NCI-H2081 treated with DMSO at 0.1 percent for 48 hours (cell line): Measurements from ENCODE around the gene HCAR2.
"Not testable (repeated sequence)": the region's sequence is repeated elsewhere in the genome, so short reads cannot be mapped to it uniquely, and the experiment has no call there.

ENCODE experiments used
- DNase-seq: peaks from one replicate; lab custom pipeline; 2025; lab: John Stamatoyannopoulos, UW

HCAR2 gene

DNA sequence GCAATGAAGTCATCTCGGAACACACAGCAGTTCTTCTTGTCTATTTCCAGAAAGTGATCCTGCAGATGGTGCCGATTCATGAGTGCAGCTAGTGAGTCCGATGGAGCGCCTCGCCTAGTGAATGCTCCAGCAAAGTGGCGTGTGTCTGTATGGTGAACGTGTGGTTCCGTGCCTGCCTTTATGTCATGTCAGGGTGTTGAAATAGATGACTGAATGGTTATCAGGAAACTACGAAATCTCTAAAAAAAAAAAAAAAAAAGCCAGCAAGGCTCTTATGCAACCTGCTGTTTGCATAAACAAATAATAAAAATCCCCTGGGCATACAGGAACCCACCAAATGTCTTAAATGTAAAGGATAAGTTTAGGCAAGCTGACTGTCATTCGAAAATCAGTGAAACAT, 13.5 kb upstream of the HCAR2 start, which contains the start of gene HCAR3:
HCAR3 (minus strand) TSS at position 154 of the 400 bp plus-strand sequence; CDS start at position 80, 74 bp downstream.
- not testable (repeated sequence) for DNase-seq

DNA sequence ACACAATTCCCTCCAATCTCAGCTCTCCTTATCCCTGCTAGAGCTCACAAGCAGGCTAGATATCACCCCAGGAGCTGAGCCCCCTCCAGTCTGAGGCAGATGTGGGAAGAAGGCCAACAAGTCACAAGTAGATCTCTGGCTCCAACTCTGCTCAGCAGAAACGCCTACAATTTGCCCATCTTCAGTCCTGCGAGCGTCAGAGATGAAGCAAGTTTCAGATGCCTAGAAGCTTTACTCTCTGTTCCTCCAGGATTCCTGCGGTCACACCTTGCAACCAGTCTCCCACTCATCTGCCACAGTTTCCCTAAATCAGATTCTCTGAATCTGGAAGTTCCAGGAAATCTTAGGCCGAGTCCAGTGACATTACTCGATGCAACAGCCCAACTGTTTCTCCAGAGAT, 12.1 kb upstream of the HCAR2 start:
- DNase-seq = not testable (repeated sequence)

DNA sequence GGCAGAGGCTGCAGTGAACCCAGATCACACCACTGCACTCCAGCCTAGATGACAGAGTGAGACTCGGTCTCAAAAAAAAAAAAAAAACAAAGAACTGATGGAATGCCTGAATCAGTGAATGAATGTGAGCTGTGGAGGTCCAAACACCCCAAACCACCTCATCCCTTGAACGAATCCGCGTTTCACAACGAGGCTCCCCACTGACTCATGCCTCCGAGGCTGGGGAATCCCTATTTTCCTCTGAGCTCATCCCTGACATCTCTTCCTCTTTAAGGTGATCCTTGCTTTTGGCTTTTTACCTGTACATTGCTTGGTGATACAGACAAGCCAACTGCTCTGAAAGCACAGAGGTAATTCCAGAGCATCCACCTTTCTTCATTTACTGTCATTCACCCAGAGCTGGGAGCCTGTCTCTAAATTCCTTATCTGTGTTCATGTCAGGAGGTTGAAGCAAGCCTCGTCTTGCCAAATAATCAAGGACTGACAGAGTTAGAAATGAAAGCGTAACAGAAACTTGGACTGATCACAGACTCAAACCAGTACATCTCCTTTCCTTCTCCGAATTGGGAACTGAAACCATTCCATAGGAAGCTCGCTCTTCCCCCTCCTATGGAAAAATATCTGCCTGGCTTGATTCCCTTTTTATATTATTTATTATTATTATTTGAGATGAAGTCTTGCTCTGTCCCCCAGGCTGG, 10.5 kb upstream of the HCAR2 start:
- not testable (repeated sequence) for DNase-seq

DNA sequence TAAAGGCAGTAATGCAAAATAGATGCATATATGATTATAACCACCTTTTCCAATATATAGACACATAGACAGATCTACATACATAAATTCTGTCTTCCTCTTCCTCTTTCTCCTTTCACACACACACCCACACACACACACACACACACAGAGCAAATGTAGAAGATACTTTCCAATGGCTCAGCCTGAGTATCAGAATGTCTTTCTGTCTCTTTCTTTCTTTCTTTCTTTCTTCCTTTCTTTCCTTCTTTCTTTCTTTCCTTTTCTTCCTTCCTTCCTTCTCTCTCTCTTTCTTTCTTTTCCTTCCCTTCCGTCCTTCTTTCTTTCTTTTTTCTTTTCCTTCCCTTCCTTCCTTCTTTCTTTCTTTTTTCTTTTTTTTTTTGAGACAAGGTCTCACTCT, 8.1 kb upstream of the HCAR2 start:
- not testable (repeated sequence) for DNase-seq

DNA sequence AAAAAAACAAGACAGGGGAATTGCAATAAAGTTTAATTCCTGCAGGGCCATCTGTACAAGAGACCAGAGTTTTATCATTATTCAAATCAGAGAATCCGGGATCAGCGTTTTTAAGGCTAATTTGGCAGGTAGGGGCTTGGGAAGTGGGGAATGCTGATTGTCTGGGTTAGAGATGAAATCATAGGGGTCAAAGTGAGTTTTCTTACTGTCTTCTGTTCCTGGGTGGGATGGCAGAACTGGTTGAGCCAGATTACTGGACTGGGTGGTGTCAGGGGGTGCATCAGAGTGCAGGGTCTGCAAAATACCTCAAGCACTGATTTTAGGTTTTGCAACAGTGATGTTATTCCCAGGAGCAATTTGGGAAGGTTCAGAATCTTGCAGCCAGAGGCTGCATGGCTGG, 7.2 kb upstream of the HCAR2 start:
- DNase-seq = not testable (repeated sequence)

DNA sequence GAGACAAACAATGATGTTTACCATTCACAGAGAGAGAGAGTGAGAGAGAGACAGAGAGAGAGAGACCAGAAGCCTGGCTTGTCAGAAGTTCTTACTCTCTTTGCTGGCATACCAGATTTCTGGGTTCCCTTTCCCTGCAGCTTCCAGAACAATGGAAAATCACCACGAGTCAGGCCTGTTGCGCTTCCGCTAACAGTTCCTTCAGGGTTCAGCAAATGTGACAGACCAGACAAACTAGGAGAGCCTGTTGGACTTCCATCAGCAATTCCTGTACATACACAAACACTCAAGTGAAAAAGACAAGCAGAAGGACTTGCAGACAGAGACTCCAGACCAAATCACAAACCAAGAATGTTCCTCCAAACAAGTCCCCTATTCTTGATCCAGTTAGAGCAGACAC, 6.1 kb upstream of the HCAR2 start:
- not testable (repeated sequence) for DNase-seq

DNA sequence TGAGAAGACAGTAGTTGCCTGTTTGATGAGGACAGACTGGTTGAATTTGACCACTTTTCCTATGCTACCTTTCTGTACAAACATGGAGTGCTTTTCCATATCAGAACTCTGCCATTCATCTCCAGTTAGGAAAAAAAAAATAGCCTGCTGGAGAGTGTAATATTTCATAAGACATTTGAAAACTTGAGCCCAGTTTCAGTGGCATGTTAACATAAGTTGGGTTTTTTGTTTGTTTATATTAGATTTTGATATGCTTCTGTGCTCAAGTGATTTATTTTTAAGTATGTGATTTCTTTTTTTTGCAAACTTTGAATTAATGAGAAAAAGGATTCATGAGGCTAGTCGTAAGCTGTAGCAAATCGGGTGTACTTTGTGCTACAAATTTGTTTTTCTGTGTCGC, 684 bp upstream of the HCAR2 start:
- not testable (repeated sequence) for DNase-seq

DNA sequence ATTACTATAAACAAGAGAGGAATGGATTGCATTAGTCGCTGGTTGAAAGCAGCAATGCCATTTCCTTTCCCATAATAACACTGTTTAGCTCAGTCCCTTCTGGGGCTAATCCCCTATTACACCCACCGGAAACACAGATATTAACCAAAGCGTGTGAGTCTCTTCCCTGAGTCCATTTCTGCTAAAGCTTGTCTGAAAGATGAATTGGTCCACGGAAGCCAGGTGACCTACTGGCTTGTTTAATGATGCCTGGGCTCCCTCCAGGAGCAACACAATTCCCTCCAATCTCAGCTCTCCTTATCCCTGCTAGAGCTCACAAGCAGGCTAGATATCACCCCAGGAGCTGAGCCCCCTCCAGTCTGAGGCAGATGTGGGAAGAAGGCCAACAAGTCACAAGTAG, 1.7 kb downstream of the HCAR2 start:
- not testable (repeated sequence) for DNase-seq

DNA sequence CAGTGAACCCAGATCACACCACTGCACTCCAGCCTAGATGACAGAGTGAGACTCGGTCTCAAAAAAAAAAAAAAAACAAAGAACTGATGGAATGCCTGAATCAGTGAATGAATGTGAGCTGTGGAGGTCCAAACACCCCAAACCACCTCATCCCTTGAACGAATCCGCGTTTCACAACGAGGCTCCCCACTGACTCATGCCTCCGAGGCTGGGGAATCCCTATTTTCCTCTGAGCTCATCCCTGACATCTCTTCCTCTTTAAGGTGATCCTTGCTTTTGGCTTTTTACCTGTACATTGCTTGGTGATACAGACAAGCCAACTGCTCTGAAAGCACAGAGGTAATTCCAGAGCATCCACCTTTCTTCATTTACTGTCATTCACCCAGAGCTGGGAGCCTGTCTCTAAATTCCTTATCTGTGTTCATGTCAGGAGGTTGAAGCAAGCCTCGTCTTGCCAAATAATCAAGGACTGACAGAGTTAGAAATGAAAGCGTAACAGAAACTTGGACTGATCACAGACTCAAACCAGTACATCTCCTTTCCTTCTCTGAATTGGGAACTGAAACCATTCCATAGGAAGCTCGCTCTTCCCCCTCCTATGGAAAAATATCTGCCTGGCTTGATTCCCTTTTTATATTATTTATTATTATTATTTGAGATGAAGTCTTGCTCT, 3.0 kb downstream of the HCAR2 start:
- DNase-seq = not testable (repeated sequence)

DNA sequence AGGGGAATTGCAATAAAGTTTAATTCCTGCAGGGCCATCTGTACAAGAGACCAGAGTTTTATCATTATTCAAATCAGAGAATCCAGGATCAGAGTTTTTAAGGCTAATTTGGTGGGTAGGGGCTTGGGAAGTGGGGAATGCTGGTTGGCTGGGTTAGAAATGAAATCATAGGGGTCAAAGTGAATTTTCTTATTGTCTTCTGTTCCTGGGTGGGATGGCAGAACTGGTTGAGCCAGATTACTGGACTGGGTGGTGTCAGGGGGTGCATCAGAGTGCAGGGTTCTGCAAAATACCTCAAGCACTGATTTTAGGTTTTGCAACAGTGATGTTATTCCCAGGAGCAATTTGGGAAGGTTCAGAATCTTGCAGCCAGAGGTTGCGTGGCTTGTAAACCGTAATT, 6.2 kb downstream of the HCAR2 start:
- DNase-seq = not testable (repeated sequence)

DNA sequence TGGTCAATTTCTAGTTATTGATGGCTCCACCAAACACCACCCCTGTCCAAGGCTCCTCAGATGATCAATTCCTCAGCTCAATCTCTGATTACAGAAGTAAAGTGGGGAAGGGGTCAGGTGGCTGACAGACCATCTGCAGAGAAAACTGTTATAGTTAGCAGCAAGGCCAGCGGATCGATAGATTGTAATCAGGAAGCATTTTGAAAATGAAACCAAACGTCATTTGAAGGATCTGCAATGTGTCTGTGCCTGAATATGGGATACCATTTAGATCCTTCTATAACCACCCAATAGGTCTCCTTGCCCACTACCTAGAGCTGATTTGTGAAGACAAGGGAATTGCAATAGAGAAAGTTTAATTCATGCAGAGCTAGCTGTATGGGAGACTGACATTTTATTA, 11.6 kb downstream of the HCAR2 start:
- DNase-seq = no peak

DNA sequence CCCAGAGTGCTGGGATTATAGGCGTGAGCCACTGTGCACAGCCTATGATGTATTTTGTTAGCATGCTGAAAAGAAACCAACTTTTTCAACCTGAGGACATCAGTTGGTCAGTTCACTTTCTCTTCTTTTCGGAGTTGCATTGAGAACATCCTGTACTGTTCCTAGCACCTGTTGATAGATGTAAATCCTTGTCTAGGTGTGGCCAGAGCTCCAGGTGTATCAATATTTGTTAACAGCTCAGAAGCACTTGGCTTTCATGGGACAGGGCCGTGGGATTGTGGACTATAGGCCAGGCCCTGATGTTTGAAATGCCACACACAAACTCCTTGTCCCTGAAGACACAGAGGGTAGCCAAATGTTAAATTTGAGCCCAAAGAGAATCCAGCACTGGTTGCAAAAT, 14.9 kb downstream of the HCAR2 start:
- no peak for DNase-seq

DNA sequence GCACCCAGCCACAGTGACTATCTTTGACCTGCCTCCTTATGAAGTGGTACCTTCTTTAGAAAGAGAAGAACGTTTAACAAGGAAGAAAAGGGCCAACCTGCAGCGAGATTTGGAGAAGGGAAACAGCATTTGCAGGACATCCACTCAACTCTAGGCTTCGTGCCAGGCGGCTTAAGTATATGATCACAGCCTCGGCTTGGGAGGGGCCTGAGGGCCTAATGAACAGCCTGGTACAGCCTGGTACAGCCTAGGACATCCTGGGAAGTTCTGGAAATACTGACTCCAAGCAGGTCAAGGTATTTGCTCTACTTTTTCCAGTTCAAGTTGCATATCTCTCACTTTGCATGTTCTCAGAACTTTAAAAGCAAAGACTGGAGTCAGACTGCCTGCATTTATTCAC, 16.1 kb downstream of the HCAR2 start:
- DNase-seq = no peak

DNA sequence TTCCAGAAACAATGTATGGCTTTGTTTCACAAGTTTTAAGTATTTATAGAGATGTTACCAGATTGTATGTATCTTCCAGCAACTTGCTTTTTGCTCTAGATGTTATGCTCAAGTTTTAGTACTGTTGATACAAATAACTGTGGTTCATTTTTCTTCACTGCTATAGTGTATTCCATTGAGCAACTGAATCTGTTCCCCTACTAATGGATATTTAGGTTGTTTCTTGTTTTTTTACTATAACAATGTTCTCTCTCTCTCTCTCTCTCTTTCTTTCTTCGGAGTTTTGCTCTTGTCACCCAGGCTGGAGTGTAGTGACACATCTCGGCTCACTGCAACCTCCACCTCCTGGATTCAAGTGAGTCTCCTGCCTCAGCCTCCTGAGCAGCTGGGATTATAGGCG, 16.6 kb downstream of the HCAR2 start:
- DNase-seq = no peak

DNA sequence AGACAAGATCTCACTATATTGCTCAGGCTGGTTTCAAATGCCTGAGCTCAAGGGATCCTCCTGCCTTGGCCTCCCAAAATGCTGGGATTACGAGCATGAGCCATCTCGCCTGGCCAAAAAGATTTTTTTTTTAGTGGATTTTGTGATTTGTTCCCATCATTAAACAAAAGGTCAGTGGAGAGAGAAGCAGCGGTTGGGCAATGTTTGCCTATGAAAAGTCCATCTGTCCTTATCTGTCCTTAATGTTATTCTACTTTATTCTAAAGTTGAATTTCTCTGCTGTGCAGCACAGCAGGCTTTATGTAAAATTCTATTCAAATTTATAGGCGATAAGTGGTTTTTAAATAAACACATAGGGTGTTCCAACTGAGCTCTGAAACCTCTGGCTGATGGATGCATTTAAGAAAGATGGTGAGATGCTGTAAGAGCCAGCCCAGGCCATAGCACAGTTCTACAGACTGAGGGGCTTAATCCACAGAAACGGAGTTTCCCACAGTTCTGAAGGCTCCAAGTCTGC, 18.8 kb downstream of the HCAR2 start:
- no peak for DNase-seq

DNA sequence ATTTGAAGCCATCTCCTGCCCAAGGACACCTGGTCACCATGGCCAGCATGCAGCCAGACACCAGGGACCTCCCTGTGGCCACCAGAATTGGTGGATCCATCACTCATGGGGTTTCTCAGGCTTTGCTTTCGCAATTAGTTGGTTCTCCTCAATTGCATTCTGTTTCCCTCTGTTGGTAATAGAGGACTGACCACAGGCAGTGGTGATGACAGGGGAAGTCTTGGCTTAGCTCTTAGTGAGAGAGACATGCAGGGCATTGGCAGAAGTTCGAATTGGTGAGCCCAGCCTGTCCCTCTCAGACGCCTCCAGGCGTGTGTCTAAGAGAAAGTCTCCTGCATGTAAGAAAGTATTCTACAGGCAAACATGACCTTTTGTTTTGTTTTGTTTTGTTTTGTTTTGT, 21.3 kb downstream of the HCAR2 start:
- no peak for DNase-seq

DNA sequence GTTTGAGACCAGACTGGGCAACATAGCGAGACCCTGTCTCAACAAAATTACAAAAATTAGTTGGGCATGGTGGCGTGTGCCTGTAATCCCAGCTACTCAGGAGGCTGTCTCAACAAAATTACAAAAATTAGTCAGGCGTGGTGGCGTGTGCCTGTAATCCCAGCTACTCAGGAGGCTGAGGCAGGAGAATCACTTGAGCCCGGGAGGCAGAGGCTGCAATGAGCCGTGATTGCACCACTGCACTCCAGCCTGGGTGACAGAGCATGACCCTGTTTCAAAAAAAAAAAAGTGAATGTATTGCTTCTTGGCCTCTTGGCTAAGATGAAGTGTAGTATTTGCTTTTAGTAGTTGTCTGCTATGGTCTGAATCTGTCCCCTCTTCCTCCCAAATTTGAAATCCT, 22.2 kb downstream of the HCAR2 start:
- not testable (repeated sequence) for DNase-seq

DNA sequence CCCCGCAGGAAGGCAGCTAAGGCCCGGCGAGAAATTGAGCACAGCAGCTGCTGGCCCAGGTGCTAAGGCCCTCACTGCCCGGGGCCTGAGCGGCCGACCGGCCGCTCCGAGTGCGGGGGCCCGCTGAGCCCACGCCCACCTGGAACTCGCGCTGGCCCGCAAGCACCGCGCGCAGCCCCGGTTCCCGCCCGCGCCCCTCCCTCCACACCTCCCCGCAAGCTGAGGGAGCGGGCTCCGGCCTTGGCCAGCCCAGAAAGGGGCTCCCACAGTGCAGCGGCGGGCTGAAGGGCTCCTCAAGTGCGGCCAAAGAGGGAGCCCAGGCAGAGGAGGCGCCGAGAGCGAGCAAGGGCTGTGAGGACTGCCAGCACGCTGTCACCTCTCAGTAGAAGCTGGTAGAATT, 26.4 kb downstream of the HCAR2 start:
- not testable (repeated sequence) for DNase-seq

DNA sequence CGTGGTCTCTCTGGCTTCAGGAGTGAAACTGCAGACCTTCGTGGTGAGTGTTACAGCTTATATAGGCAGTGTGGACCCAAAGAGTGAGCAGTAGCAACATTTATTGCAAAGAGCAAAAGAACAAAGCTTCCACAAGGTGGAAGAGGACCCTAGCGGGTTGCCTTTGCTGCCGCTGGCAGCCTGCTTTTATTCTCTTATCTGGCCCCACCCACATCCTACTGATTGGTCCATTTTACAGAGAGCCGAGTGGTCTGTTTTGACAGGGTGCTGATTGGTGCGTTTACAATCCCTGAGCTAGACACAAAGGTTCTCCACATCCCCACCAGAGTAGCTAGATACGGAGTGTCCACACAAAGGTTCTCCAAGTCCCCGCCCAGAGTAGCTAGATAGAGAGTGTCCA, 27.1 kb downstream of the HCAR2 start:
- not testable (repeated sequence) for DNase-seq

DNA sequence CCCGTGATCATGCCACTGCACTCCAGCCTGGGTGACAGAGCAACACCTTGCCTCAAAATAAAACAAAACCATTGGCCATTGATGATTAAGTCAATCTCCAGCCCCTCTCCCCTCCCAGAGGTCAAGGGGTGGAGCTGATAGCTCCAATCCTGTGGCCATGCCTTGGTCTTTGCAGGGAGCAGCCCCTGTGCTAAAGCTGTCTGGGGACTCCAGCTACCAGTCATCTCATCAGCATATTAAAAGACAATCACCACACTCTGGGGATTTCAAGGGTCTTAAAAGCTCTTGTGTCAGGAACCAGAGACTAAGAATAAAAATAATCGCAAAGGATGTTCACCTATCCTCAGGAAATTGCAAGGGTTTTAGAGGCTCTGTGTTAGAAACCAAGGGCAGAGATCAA, 30.6 kb downstream of the HCAR2 start:
- DNase-seq = no peak

DNA sequence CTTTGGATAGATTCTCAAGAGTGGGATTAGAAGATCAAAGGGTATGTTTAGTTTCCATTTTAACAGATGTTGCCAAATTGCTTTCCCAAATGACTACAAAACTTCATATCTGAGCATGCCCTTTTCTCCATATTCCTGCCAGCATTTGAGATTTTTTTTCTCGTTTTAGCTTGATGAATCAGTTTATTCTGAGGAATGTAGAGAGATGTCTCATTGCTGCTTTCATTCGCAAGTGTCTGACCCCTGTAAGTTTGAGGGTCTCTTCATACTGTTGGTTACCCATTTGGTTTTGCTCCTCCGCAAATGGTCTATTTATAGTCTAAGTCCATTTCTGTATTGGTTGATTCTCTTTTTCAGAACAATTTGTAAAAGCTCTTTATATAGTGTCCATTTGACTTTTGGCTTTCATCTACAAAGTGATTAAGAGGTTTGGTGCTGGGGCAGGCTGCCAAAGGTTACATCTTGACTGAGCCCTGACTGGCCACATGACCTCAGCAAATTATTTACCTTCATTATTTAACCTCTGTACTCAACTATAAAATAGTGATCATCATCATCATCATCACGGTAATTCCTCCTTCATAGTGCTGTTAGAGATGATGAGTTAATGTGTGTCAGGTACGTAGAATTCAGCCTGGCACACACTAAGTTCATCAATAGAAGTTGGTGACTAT, 33.6 kb downstream of the HCAR2 start:
- DNase-seq = no peak

DNA sequence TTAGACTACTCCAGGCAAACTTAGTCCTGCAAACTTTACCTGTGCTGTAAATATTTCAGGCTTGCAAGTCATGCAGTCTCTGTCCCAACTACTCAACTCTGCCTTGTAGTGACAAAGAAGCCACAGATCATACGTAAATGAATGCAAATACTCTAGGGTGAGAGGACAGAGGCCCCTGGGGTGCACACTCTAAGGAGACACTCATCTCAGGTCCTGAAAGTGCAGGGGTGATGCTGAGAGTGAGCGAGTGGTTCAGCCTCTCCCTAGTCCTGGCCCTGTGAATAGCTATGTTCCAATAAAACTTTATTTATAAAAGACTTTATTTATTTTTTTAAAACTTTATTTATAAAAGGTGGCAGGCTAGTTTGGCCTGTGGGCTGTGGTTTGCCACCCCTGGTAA, 34.9 kb downstream of the HCAR2 start:
- no peak for DNase-seq

DNA sequence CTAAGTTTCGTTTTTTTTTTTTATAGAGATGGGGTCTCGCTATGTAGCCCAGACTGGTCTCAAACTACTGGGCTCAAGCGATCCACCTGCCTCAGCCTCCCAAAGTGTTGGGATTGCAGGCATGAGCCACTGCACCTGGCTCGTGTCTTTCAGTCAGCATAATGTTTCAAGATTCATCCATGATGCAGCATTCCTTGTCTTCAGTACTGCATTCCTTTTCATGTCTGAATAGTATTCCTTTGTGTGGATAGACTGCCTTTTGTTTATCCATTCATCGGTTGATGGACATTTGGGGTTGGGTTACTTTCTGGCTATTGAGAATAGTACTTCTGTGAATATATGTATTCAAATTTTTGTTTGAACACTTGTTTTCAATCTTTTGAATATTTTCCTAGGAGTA, 37.4 kb downstream of the HCAR2 start:
- DNase-seq = no peak
